MM.1S (cell line): ENCODE measurements around the gene CCDC90B.

Source experiments
- CTCF ChIP-seq: fragments of 300-600 bp; sonication (generic); IDR thresholded peaks from 2 replicates; pipeline ENCODE4 v1.5.1; 2016; ENCODE audit warnings: antibody characterized with exemption, low read length, mixed read lengths
- EZH2 ChIP-seq: fragments of 300-600 bp; sonication (generic); optimal IDR thresholded peaks from 2 replicates; pipeline ENCODE3; 2017; ENCODE audit warnings: low read depth, mild to moderate bottlenecking, antibody characterized with exemption, low read length, mixed read lengths
- EZH2phosphoT487 ChIP-seq: fragments of 300-600 bp; sonication (generic); IDR thresholded peaks from 2 replicates; pipeline ENCODE4 v1.6.1; 2018; ENCODE audit warnings: antibody characterized with exemption, low read length

- TF ChIP-seq CTCF: no peak
- TF ChIP-seq EZH2: no peak
- TF ChIP-seq EZH2phosphoT487: no peak
Measured at GRCh38 chr11:83221694-83222093, 64.5 kb downstream of the CCDC90B start.
